HK-2 (cell line): ENCODE measurements around the gene XXYLT1.
A peak's percentile ranks its signal among the peaks of the same experiment; 100 is the strongest.
"Not testable (repeated sequence)": the region's sequence is repeated elsewhere in the genome, so short reads cannot be mapped to it uniquely, and the experiment has no call there.

Source experiments
- DNase-seq: peaks from one replicate; pipeline ENCODE4 v3.0.0-alpha.2; 2018; ENCODE audit not compliant: unreplicated experiment

Gene XXYLT1

GRCh38 chr3:195112361-195112791 lies 158.6 kb downstream of the XXYLT1 start:
- no peak for DNase-seq

DNA sequence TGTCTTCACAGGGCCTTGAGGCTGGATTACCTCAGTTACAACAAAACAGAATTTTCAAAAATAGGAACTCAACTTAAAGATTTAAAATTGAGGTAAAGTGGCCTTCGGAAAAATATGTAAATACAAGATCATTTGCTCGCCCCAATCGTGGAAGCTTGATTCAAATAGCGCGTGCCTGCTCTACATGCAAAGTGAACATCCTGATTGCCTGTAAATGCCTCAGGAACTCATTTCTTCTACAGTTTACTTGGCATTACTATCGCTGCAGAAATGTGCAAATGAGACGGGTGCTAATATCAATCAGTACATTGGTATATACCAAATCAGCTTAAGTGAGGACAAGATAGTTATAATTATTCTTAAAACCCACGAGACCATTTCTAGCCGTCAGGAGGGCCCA lies 159.2 kb downstream of the XXYLT1 start:
- DNase-seq = no peak

DNA sequence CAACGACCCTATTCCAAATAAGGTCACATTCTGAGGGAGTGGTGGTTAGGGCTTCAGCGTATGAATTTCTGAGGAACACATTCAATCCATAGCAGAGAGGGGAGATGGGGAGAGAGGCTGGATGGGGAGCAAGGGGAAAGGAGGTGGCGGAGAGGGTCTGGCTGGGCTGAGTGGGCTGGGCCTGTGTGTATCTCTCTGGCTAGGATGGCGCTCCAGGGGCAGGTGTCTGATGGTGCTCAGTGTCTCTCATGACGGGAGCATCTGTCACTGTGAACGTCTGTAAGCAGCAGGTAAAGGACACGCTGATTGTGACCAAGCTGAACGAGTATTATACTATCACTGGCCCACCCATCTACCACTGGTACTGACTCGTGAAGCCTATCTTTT lies 159.6 kb downstream of the XXYLT1 start:
- DNase-seq = no peak

DNA sequence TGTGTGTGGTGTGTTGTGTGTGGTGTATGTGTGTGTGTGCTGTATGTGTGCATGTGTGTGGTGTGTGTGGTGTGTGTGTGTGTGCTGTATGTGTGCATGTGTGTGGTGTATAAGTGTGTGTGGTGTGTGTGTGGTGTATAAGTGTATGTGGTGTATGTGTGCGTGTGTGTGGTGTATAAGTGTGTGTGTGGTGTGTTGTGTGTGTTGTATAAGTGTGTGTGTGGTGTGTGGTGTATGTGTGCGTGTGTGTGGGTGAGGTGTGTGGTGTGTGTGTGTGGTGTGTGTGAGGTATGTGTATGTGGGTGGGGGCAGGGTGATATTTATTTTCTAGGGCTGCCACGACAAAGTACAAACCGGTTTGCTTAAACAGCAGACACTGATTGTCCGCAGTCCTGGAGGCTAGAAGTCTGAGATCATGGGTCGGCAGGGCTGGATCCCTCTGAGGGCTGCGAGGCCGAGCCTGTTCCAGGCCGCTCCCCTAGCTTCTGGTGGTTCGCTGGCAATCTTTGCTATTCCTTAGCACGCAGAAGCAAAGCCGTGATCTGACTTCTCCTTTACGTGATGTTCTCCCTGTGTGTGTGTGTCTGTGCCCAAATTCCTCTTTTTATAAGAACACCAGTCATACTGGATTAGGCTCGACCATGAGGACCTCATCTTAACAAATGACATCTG lies 160.2 kb downstream of the XXYLT1 start:
- no peak for DNase-seq

- no peak for DNase-seq
These were observed 161.8 kb downstream of the XXYLT1 start for GRCh38 chr3:195109098-195109657.

- DNase-seq = no peak
These were observed 163.4 kb downstream of the XXYLT1 start for GRCh38 chr3:195107593-195107992.

GRCh38 chr3:195107031-195107430 lies 163.9 kb downstream of the XXYLT1 start:
- DNase-seq = not testable (repeated sequence)

DNA sequence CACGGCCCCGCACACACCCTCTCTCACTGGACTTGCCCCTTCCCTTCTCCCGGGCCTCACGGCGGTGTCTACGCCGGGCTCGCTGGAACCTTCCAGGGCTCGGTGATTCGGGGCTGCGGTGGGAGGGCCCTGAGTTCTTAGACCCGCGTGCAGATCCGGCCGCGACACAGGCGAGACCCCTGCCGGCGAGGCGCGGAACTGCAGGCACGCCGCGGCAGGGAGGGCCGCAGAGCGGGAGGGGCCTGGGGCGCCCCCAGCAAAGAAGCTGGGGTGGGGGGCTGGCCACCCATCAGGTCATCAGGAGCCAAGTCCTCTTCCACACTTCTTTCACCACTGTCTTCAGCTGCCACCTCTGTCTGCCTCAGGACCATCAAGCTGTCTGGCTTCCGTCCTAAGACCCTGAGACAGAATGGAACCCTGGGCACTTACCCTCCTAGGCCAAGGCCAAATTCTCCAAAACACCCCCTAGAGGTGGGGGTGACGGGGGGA lies 164.5 kb downstream of the XXYLT1 start:
- DNase-seq = peak; percentile 62

- DNase-seq = no peak
These were observed 165.0 kb downstream of the XXYLT1 start for GRCh38 chr3:195105841-195106417.

DNA sequence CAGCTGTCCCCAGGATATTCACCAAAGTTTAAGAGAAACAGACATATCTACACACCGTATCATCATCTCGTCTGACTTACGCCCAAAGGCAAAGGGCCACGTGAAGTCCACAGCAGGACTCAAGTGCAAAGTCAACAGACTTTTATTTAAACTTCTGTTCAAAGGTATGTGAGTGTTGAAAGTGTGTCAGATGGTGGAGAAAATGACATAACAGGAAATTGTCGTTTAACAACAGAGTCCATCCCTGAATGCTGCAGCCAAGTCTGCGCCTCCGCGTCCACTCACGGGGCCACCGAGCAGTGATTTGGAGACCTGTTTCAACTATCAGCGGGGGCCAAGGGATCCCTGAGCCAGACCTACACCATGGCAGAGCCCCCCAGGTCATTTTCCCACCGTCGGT lies 165.6 kb downstream of the XXYLT1 start:
- DNase-seq = no peak

GRCh38 chr3:195104340-195104739 lies 166.6 kb downstream of the XXYLT1 start:
- no peak for DNase-seq

DNA sequence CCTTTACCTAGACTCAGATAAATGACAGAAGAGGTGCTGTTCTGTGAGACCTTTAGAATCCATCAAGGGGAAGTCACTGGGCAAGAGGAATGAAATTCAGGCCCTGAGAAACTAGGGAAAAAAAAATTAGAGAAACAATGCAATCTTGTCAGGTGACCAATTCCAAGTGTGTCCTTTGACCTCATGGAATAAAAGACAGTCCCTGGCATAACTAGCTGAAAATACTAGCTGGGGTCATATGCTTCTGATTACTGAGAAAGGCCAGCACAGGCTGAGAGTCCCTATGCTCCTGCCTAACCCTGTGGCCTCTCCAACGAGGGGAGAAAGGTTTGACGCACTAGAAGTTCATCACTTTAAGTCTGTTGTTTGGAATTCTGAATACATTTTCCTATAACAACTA lies 167.3 kb downstream of the XXYLT1 start:
- no peak for DNase-seq

DNA sequence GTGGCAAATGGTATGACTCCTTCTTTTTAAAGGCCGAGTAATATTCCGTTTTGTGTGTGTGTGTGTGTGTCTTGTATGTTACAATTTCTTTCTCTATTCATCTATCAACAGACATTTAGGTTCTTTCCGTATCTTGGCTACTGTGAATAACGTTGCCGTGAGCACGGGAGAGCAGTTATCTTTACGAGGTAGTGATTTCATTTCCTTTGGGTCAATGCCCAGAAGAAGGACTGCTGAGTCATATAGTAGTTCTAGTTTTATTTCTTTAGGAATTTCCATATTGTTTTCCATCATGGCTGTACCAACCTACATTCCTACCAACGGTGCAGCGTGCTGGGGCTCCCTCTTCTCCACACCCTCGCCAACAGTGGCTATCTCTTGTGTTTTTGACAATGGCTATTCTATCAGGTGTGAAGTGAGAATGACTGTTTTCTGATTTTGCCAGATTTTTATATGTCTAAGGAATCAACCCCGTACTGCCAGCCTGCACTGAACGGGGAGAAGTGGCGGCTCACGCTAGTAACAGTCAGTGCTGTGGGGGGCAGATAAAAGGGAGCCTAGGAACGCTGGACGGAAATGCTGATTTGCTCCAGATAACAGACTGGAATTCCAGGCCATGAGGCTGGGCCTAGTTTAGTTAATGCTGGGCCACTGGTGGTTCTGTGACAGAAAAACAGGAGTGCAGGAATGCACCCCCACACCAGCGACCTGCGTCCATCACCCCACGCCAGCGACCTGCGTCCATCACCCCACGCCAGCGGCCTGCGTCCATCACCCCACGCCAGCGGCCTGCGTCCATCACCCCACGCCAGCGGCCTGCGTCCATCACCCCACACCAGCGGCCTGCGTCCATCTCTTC lies 168.1 kb downstream of the XXYLT1 start:
- DNase-seq = peak; percentile 36

DNA sequence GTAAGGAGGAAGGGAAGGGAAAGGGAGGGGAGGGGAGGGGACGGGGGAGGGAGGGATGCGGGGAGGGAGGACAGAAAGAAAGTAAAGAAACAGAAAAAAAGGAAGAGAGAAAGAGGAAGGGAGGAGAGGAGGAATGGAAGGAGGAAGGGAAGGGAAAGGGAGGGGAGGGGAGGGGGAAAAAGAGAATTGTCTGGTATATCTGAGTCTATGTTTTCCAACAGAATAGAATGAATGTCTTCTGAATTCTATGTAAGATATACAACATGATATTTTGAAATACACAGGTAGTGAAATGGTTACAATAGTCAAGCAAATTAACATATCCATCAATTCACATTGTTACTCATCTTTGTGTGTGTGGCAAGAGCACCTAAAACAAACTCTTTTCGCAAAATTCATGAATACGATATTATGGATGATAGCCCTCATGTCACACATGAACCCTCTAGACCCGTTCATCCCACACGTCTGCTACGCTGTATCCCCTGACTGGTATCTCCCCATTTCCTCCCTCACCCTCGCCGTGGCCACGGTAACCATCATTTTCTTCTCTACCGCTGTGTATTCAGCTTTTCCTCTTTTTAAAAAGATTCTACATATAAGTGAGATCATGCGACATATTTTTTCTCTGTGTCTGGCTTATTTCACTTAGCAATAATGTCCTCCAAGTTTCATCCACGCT lies 168.9 kb downstream of the XXYLT1 start:
- DNase-seq = no peak

DNA sequence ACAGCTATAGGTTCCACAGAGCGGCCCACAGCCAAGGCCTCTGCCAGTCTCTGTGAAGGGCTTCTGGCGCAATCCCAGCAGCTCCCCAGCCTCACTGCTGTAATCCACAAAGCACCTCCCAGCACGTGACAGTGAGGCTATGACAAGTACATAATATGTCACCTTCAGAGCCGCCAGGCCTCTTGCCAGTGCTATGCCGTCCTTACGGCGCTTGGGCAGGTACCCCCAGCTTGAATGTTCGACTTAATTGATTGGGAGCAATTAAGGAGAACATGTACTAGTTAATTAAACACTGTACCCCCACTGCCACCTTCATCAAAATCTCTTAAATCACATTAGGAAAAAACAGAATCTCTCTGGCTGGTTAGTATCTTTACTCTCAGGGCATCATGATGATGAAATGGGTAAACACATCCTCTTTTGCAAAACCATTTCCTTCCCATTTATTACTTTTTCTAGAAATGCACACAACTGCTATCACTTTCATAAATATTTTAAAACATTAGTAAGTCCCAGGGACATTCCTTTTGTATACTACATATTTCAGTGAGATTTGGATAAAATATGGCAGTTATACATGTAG lies 169.9 kb downstream of the XXYLT1 start:
- no peak for DNase-seq

DNA sequence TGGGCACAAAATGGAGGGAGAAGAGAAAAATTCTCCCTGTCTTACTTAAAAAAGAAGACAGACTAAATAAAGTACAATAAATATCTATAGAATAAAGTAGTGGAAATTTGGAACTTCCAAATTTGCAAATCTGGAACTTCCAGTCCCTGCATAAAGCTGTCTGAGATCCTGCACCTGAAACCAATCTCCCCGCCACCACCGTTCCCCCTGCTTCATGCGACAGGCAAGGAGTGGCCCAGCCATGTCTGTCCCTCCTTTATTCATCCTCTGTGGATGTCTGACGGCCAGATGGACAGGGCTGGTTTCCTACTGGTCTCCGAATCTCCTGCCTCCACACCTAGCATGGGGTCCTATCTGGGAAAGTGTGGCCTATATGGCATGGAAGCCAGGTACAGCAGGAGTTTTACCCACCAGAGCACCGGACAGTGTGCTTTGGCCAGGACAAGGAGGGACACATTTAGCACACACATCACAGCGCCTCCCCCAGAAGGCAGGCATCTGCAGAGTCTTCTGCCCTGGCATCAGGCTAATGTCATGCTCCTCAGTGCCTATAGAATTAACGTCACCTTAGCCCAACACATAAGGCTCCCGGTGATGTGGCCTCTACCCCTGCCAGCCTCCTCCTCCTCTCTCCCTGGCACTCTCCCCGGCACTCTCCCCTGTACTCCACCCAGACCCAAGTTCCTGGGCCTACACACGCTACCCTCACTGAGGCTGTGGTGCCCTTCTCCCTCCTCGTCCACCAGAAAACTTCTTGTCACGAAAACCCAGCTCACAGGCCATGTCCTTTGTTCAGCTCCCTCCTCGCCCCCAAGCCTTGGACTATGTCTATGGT lies 170.8 kb downstream of the XXYLT1 start:
- no peak for DNase-seq

GRCh38 chr3:195098741-195099525 lies 172.0 kb downstream of the XXYLT1 start:
- no peak for DNase-seq

- DNase-seq = no peak
These were observed 173.4 kb downstream of the XXYLT1 start for GRCh38 chr3:195097331-195098255.
